Bronchial epithelial cell (primary cell): ENCODE results near the gene LIPC. TPM values are rescaled to one million over a fixed set of nuclear protein-coding genes. Genes with fewer than 3 reads are reported as not detected.

Source experiments
- DNase-seq: peaks from one replicate; pipeline ENCODE4 v3.0.0-alpha.2; 2010; ENCODE audit warnings: low read depth
- FAIRE-seq: peaks from 2 replicates; lab custom pipeline; 2011; peaks lifted over from hg19 to GRCh38; lab: Jason Lieb, UNC
- H3K27me3 ChIP-seq: 2 replicates; pipeline ENCODE4 v1.5.1; 2011; ENCODE audit warnings: low read length; ENCODE audit not compliant: control insufficient read depth, insufficient read depth
- H3K36me3 ChIP-seq: 2 replicates; pipeline ENCODE4 v1.5.1; 2011; ENCODE audit warnings: low read length; ENCODE audit not compliant: control insufficient read depth, insufficient read depth
- H3K4me3 ChIP-seq: 2 replicates; pipeline ENCODE4 v1.5.1; 2011; ENCODE audit warnings: mild to moderate bottlenecking, low read depth, low read length, control low read depth
- total RNA-seq: library from RNA; depleted of rRNA; stranded (reverse); fragments of >200 nt; gene quantifications from 2 replicates; pipeline ENCODE4 v1.2.1, GENCODE V29; 2014
- TF ChIP-seq, protein P1 (sequence below): IDR thresholded peaks from 2 replicates; pipeline ENCODE4 v1.5.1; 2011; ENCODE audit warnings: mild to moderate bottlenecking, moderate library complexity, low read length, control low read depth, inconsistent platforms; ENCODE audit not compliant: insufficient read depth, severe bottlenecking

The LIPC gene
- total RNA-seq, 1 donor from 2014 or later = 0.26 TPM

- no peaks in the 10 kb centered on the region for H3K36me3 ChIP-seq
- TF ChIP-seq, protein P1, sequence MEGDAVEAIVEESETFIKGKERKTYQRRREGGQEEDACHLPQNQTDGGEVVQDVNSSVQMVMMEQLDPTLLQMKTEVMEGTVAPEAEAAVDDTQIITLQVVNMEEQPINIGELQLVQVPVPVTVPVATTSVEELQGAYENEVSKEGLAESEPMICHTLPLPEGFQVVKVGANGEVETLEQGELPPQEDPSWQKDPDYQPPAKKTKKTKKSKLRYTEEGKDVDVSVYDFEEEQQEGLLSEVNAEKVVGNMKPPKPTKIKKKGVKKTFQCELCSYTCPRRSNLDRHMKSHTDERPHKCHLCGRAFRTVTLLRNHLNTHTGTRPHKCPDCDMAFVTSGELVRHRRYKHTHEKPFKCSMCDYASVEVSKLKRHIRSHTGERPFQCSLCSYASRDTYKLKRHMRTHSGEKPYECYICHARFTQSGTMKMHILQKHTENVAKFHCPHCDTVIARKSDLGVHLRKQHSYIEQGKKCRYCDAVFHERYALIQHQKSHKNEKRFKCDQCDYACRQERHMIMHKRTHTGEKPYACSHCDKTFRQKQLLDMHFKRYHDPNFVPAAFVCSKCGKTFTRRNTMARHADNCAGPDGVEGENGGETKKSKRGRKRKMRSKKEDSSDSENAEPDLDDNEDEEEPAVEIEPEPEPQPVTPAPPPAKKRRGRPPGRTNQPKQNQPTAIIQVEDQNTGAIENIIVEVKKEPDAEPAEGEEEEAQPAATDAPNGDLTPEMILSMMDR = no peak
- FAIRE-seq (no peak), DNase-seq (no peak)
- no peaks in the 10 kb centered on the region for H3K27me3 ChIP-seq
- no peak overlapping the region for H3K4me3 ChIP-seq
These were observed 62.8 kb downstream of the LIPC start for GRCh38 chr15:58494567-58494966.

DNA sequence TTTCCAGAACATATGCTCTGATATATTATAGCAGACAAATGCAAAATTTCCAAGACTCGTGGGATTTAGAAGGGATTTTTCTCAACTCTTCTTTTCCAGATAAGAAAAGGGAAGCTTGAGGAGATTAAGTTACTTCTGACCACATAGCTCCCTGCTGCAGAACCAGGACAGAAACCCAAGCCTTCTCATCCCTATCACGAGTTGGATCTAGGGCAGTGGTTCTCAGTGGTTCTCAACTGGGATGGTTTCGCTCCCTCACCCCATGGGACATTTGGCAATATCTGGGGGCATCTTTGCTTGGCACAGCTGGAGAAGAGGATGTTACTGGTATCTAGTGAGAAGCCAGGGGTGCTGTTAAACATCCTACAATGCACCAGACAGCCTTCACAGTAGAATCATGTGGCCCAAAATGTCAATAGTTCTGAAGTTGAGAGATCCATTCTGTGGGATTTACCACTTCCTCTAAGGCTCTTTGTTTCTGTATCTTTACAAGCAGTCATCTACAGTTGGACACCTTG, 64.2 kb downstream of the LIPC start:
- FAIRE-seq (no peak), DNase-seq (no peak)
- H3K36me3 ChIP-seq = no peaks in the 10 kb centered on the region
- TF ChIP-seq, protein P1 = no peak
- no peaks in the 10 kb centered on the region for H3K27me3 ChIP-seq
- H3K4me3 ChIP-seq = no peak overlapping the region

GRCh38 chr15:58497046-58497785, 65.4 kb downstream of the LIPC start:
- DNase-seq (no peak), FAIRE-seq (no peak)
- H3K27me3 ChIP-seq = no peaks in the 10 kb centered on the region
- H3K4me3 ChIP-seq = no peak overlapping the region
- TF ChIP-seq, protein P1 = no peak
- no peaks in the 10 kb centered on the region for H3K36me3 ChIP-seq

DNA sequence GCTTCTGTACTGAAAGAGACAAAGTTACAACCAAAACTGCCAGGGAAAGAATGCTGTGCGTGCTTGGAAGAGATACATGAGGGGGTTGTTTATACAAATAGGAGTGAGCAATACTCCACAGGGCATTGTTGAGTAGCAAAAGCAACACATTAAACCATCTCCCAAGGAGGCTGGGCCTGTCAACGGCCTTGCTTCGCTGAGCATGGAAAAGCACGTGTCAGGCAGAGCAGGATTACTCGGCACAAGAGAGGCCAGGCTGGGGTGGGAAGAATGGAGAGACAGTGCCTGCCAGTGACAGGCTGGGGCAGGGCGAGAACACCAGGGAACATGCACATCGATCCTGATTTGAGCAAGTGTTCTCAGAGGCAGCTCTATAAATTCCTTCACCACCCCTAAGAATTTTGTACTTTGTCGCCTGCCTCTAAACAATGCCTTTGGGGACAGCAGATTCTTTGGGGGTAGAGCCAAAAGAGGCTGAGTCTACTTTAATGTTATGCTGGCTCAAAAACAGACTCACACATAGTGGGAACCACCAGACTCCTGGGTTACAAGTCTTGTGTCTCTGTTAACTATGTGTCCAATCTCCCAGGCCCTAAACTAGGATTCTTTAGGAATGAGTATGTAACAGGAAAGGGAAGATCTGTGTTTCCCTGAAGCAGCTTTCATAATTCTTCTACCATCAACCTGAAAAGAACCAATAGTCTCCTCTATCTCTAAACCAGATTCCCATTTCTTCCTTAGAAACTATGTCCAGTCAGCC, 67.2 kb downstream of the LIPC start:
- DNase-seq (peak; percentile 13), FAIRE-seq (no peak)
- no peak overlapping the region for H3K4me3 ChIP-seq
- TF ChIP-seq, protein P1 = no peak
- H3K27me3 ChIP-seq = no peaks in the 10 kb centered on the region
- no peaks in the 10 kb centered on the region for H3K36me3 ChIP-seq

- no peak for FAIRE-seq
- H3K27me3 ChIP-seq = no peaks in the 10 kb centered on the region
- H3K4me3 ChIP-seq = no peak overlapping the region
- TF ChIP-seq, protein P1 = no peak
- DNase-seq = peak; percentile 32
- no peaks in the 10 kb centered on the region for H3K36me3 ChIP-seq
These were observed 69.2 kb downstream of the LIPC start for GRCh38 chr15:58501006-58501405.
